ENCODE results near the gene CYTH3. TPM values are rescaled to one million over a fixed set of nuclear protein-coding genes. Genes with fewer than 3 reads are reported as not detected.

The CYTH3 gene
- total and polyA plus RNA-seq, 2 experiments from 2014 or later, result 34.2 to 47.1 TPM

DNA sequence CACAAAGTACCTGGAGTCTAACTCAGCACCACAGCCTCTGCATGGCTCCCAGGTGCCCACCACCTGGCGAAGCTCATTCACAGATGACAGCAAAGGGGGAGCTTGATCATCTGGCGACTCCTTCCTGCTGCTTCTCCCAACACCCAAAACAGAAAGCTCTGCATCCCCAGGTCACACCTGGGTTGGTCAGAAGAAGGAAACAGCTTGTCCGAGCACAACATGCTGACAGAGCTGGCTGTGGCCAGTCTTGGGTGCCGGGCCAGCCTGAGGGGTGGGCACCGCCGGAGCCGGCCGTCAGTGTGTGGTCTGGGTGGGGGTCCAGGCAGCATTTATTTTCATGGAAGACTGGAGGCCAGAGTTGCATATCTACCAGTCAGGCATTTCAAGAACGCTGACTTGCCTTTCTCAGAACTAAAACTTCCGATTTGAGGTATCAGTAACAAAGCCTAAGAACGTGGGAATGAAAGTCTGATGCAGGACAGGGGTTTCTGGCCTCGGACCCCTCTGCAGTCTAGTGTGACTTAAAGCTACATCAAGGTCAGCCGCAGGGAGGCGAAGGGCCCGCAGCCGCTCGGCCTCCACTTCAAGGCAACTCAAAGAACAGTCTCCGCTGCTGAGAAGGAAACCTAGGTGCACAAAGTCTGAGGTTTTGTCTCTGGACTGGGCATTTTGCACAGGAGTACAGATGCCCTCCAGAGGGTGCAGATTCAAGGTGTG lies 109.6 kb downstream of the CYTH3 start:
- H3K9ac ChIP-seq, result no peak overlapping the region
- H3K9me2 ChIP-seq (ENCODE audit: insufficient read depth), result no peaks in the 10 kb centered on the region
- no peak overlapping the region for H3K4me3 ChIP-seq
- WGBS, 2 experiments (ENCODE audit: low coverage in 1 of 2, low lambda C conversion rate in 2 of 2, missing lambda C conversion rate in 2 of 2), result 85 to 86% methylated on average over 18 of the region's 18 CpGs
- no peak overlapping the region for H2AFZ ChIP-seq
- H3K9me3 ChIP-seq (ENCODE audit: low read depth), result no peaks in the 10 kb centered on the region
- H3K27me3 ChIP-seq (replicated peaks; ENCODE audit: insufficient read depth), result no peaks in the 10 kb centered on the region
- H3K36me3 ChIP-seq (ENCODE audit: low read depth), result peaks cover 12% of the 10 kb centered on the region
- H3K4me2 ChIP-seq (ENCODE audit: unreplicated experiment), result no peak overlapping the region
- no peak overlapping the region for H3K27ac ChIP-seq
- in situ Hi-C loops (cut with MboI), result no loop called here
- peaks cover 25% of the 10 kb centered on the region for H3F3A ChIP-seq (ENCODE audit: insufficient read depth)
- H3K4me1 ChIP-seq (ENCODE audit: insufficient read depth), result peaks cover 11% of the 10 kb centered on the region; the same call in 1 of the 2 replicates
- no peak for DNase-seq
- H3K79me2 ChIP-seq (ENCODE audit: insufficient read depth), result peaks cover 11% of the 10 kb centered on the region
- TF ChIP-seq EZH2phosphoT487 (IDR thresholded peaks at IDR 0.05; ENCODE audit: insufficient read depth, low read depth) (no peak), EZH2 (IDR thresholded peaks at IDR 0.05; ENCODE audit: insufficient read depth, poor library complexity, severe bottlenecking) (no peak)
- no peaks in the 10 kb centered on the region for H4K20me1 ChIP-seq (ENCODE audit: insufficient read depth)

DNA sequence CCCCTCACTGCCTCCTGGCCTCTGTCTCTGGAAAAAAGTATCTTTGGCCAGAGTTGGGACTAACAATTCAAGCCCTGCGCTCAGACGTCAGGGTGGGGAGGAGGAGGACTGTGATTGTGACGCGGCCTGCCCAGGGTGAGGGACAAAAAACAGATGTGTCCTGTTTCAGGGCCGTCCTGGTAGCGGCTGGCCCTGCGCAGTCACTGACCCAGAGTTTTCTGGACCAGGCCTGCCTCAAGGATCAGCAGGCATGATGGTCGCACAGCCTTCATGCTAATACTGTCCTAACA lies 110.1 kb downstream of the CYTH3 start:
- Histone ChIP-seq H3K4me1 (ENCODE audit: insufficient read depth) (peaks cover 11% of the 10 kb centered on the region; the same call in 1 of the 2 replicates), H3K4me3 (no peak overlapping the region), H3K36me3 (ENCODE audit: low read depth) (peaks cover 12% of the 10 kb centered on the region), H4K20me1 (ENCODE audit: insufficient read depth) (no peaks in the 10 kb centered on the region), H3K9ac (no peak overlapping the region), H3F3A (ENCODE audit: insufficient read depth) (peaks cover 25% of the 10 kb centered on the region), H3K4me2 (ENCODE audit: unreplicated experiment) (no peak overlapping the region), H3K9me3 (ENCODE audit: low read depth) (no peaks in the 10 kb centered on the region), H3K79me2 (ENCODE audit: insufficient read depth) (peaks cover 7% of the 10 kb centered on the region), H3K27me3 (replicated peaks; ENCODE audit: insufficient read depth) (no peaks in the 10 kb centered on the region), H3K27ac (no peak overlapping the region), H3K9me2 (ENCODE audit: insufficient read depth) (no peaks in the 10 kb centered on the region), H2AFZ (no peak overlapping the region)
- TF ChIP-seq EZH2phosphoT487 (IDR thresholded peaks at IDR 0.05; ENCODE audit: insufficient read depth, low read depth) (no peak), EZH2 (IDR thresholded peaks at IDR 0.05; ENCODE audit: insufficient read depth, poor library complexity, severe bottlenecking) (no peak)
- 57 to 59% methylated on average over 8 of the region's 8 CpGs for WGBS, 2 experiments (ENCODE audit: low coverage in 1 of 2, low lambda C conversion rate in 2 of 2, missing lambda C conversion rate in 2 of 2)
- DNase-seq, result no peak
- in situ Hi-C loops (cut with MboI), result no loop called here

DNA sequence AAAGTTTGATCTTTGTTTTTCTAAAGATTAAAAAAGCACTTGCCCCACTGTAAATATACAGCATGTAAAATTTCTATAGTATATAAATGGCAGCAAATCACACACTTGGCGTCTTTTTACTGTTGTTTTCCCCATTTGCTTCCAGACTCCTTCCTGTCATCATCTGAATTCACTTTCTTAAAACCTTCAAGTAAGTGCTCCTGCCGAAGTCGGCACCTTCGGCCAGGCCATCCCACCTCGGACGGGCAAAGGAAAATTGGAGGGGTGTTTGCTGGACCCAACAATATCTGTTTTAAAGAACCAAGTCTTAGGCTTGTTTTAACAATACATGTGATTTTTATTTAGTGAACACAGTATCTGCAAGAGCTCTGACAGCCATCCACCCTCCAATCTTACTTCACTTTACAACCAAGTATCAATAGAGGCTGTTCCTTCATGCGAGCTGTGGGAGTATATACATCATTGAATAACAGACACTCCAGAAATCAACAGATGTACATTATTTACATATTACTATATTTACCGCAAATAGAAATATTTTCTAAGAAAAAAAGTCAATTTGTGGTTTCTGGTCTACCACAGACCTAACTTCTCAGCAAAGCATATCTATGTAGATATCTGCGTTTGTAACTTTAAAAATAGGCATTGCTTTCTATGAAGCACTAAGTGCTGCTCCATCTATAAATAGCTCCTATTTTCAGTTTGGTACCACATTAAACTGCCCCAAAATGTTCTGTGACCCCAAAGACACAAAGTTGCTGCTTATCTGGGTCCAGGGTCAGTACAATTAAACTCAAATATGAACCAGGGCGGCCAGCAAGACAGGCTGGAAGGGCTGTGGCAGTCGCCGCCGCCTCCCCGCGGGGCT lies 110.7 kb downstream of the CYTH3 start:
- Histone ChIP-seq H3K36me3 (ENCODE audit: low read depth) (peaks cover 12% of the 10 kb centered on the region), H3K27me3 (replicated peaks; ENCODE audit: insufficient read depth) (no peaks in the 10 kb centered on the region), H3K4me2 (ENCODE audit: unreplicated experiment) (no peak overlapping the region), H3K4me1 (ENCODE audit: insufficient read depth) (peaks cover 11% of the 10 kb centered on the region; the same call in 1 of the 2 replicates), H3K9me3 (ENCODE audit: low read depth) (no peaks in the 10 kb centered on the region), H3F3A (ENCODE audit: insufficient read depth) (peaks cover 28% of the 10 kb centered on the region), H3K4me3 (no peak overlapping the region), H2AFZ (no peak overlapping the region), H3K79me2 (ENCODE audit: insufficient read depth) (peaks cover 4% of the 10 kb centered on the region; the same call in 1 of the 2 replicates), H3K27ac (no peak overlapping the region), H4K20me1 (ENCODE audit: insufficient read depth) (no peaks in the 10 kb centered on the region), H3K9me2 (ENCODE audit: insufficient read depth) (no peaks in the 10 kb centered on the region), H3K9ac (no peak overlapping the region; the same call in 1 of the 2 replicates)
- no peak for DNase-seq
- 77 to 80% methylated on average over 15 of the region's 15 CpGs for WGBS, 2 experiments (ENCODE audit: low coverage in 1 of 2, low lambda C conversion rate in 2 of 2, missing lambda C conversion rate in 2 of 2)
- TF ChIP-seq EZH2 (IDR thresholded peaks at IDR 0.05; ENCODE audit: insufficient read depth, poor library complexity, severe bottlenecking) (no peak), EZH2phosphoT487 (IDR thresholded peaks at IDR 0.05; ENCODE audit: insufficient read depth, low read depth) (no peak)
- in situ Hi-C loops (cut with MboI), result no loop called here

DNA sequence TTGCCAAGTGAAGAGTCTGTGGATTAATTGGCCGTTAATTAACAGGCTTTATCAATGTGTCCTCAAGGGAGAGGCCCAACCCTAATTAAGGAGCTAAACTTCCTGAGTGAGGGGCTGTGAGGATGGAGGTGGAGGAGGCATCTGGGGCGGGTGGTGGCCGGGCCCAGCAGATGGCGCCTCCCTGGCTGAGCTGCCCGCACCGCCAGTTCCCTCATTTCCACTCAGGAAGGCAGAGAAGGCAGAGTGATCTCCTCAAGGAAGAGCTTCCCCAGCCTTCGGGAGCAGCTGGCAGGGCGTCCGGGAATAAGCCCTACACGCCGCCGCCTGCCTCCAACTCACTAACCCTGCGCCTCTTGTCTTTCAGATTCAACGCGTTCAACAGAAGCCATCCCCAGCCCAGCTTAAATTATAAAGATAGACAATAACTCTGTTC lies 112.2 kb downstream of the CYTH3 start:
- TF ChIP-seq EZH2 (IDR thresholded peaks at IDR 0.05; ENCODE audit: insufficient read depth, poor library complexity, severe bottlenecking), result no peak
- TF ChIP-seq EZH2phosphoT487 (IDR thresholded peaks at IDR 0.05; ENCODE audit: insufficient read depth, low read depth), result no peak
- Histone ChIP-seq H3K27ac (peak overlapping the region; percentile 31), H3K9me2 (ENCODE audit: insufficient read depth) (no peaks in the 10 kb centered on the region), H3K4me3 (no peak overlapping the region), H3K27me3 (replicated peaks; ENCODE audit: insufficient read depth) (no peaks in the 10 kb centered on the region), H3K36me3 (ENCODE audit: low read depth) (peaks cover 18% of the 10 kb centered on the region), H3F3A (ENCODE audit: insufficient read depth) (peaks cover 34% of the 10 kb centered on the region), H3K9ac (peak overlapping the region; percentile 42), H4K20me1 (ENCODE audit: insufficient read depth) (no peaks in the 10 kb centered on the region), H3K4me1 (ENCODE audit: insufficient read depth) (peaks cover 11% of the 10 kb centered on the region; the same call in 1 of the 2 replicates), H3K79me2 (ENCODE audit: insufficient read depth) (peaks cover 4% of the 10 kb centered on the region; the same call in 1 of the 2 replicates), H3K4me2 (ENCODE audit: unreplicated experiment) (peak overlapping the region; percentile 27), H2AFZ (no peak overlapping the region), H3K9me3 (ENCODE audit: low read depth) (no peaks in the 10 kb centered on the region)
- 6 to 9% methylated on average over 10 to 15 of the region's 15 CpGs for WGBS, 2 experiments (ENCODE audit: low coverage in 1 of 2, low lambda C conversion rate in 2 of 2, missing lambda C conversion rate in 2 of 2)
- in situ Hi-C loops (cut with MboI), result no loop called here
- peak; percentile 89 for DNase-seq

All from GM23248 (cell line).